HCT116 (cell line): ENCODE measurements around the gene DPP10. TPM values are rescaled to one million over a fixed set of nuclear protein-coding genes. Genes with fewer than 3 reads are reported as not detected.

Experiments
- ATAC-seq: fragments of 200-7000 bp; cut with Tn5 transposase; 2 replicates; pipeline ENCODE4 v1.9.1; 2020; ENCODE audit warnings: mild to moderate bottlenecking, moderate library complexity
- BruUV-seq: library from RNA; stranded (reverse); fragments of 400-500 nt; replicated peaks from 2 replicates; lab custom pipeline; 2021; lab: Mats Ljungman, UMichigan
- CTCF ChIA-PET: fragments of 300-600 bp; sonication (Branson Sonifier 250); formaldehyde crosslinking; loops from one replicate; lab custom pipeline; 2021; ENCODE audit warnings: antibody characterized with exemption; lab: Charles Lee
- POLR2A ChIA-PET: fragments of 300-600, 350-600 bp; sonication (Branson Sonifier 250); formaldehyde crosslinking; loops from one replicate; lab custom pipeline; 2021; ENCODE audit warnings: antibody characterized with exemption; lab: Charles Lee
- RAD21 ChIA-PET, 2 experiments: fragments of 300-600 bp; sonication (Branson Sonifier 250); formaldehyde crosslinking; loops; one replicate each; lab custom pipeline; 2023; ENCODE audit warnings: low total read pairs in 2 of 2; ENCODE audit not compliant: uncharacterized antibody in 2 of 2, unreplicated experiment in 2 of 2, low non-redundant PET in 1 of 2; lab: Charles Lee
- DNase-seq: peaks from one replicate; pipeline ENCODE4 v3.0.0-alpha.2; 2010; ENCODE audit warnings: low read depth, low spot score
- H2AFZ ChIP-seq: fragments of 200-600 bp; shearing (Covaris generic), sonication (generic); 2 replicates; pipeline ENCODE4 v1.6.1; 2017; ENCODE audit warnings: low read depth, mixed run types, mixed read lengths, antibody characterized with exemption, low read length; ENCODE audit not compliant: poor library complexity, severe bottlenecking
- H3K27ac ChIP-seq: 2 replicates; pipeline ENCODE4 v1.5.1; 2012; ENCODE audit warnings: low read depth, low read length
- H3K27me3 ChIP-seq: fragments of 200-600 bp; sonication (generic); 2 replicates; pipeline ENCODE4 v1.6.1; 2016; ENCODE audit warnings: mixed run types, low read length, mixed read lengths; ENCODE audit not compliant: insufficient read depth
- H3K36me3 ChIP-seq, 2 experiments: fragments of 200-500 bp in 1 of 2; fragments of 200-600 bp in 1 of 2; sonication (Bioruptor generic) in 1 of 2; sonication (generic) in 1 of 2; 2 replicates each; pipeline versions ENCODE4 v1.5.1 to v1.6.1; 2014 to 2016; ENCODE audit warnings: low read length in 2 of 2, inconsistent platforms in 1 of 2, mixed read lengths in 1 of 2, mixed run types in 1 of 2; ENCODE audit not compliant: insufficient read depth in 2 of 2, control insufficient read depth in 1 of 2
- H3K4me1 ChIP-seq, 2 experiments: fragments of 200-600 bp in 1 of 2; sonication (generic) in 1 of 2; 2 replicates each; pipeline versions ENCODE4 v1.5.1 to v1.6.1; 2012 to 2017; ENCODE audit warnings: low read length in 2 of 2, inconsistent platforms in 1 of 2, mild to moderate bottlenecking in 1 of 2, mixed read lengths in 1 of 2, mixed run types in 1 of 2, moderate library complexity in 1 of 2; ENCODE audit not compliant: insufficient read depth in 2 of 2, control insufficient read depth in 1 of 2
- H3K4me2 ChIP-seq: fragments of 200-600 bp; sonication (generic); 2 replicates; pipeline ENCODE4 v1.6.1; 2017; ENCODE audit warnings: mixed run types, low read length, mixed read lengths
- H3K4me3 ChIP-seq, 2 experiments: fragments of 200-600 bp in 1 of 2; sonication (generic) in 1 of 2; replicated peaks in 1 of 2; 2 replicates each; pipeline ENCODE4 v1.5.1; 2011 to 2016; ENCODE audit warnings: low read length in 2 of 2, control low read depth in 1 of 2, low read depth in 1 of 2, mild to moderate bottlenecking in 1 of 2, mixed read lengths in 1 of 2, mixed run types in 1 of 2
- H3K79me2 ChIP-seq: fragments of 200-600 bp; sonication (generic); 2 replicates; pipeline ENCODE4 v1.6.1; 2017; ENCODE audit warnings: mild to moderate bottlenecking, mixed run types, low read length, moderate library complexity, mixed read lengths; ENCODE audit not compliant: insufficient read depth
- H3K9ac ChIP-seq: fragments of 200-600 bp; sonication (generic); 2 replicates; pipeline ENCODE4 v1.6.1; 2016; ENCODE audit warnings: low read length, mixed read lengths
- H3K9me2 ChIP-seq: fragments of 200-600 bp; sonication (generic), shearing (Covaris generic); 2 replicates; pipeline ENCODE4 v1.6.1; 2017; ENCODE audit warnings: mixed run types, mild to moderate bottlenecking, moderate library complexity; ENCODE audit not compliant: insufficient read depth
- H3K9me3 ChIP-seq, 2 experiments: fragments of 200-500 bp in 1 of 2; fragments of 200-600 bp in 1 of 2; sonication (Bioruptor generic) in 1 of 2; sonication (generic) in 1 of 2; 2 replicates each; pipeline ENCODE4 v1.6.1; 2014 to 2017; ENCODE audit warnings: low read length in 2 of 2, mixed read lengths in 2 of 2, inconsistent platforms in 1 of 2, low read depth in 1 of 2, mild to moderate bottlenecking in 1 of 2, mixed run types in 1 of 2, moderate library complexity in 1 of 2; ENCODE audit not compliant: control insufficient read depth in 1 of 2, insufficient read depth in 1 of 2
- H4K20me1 ChIP-seq: fragments of 200-600 bp; sonication (generic), shearing (Covaris generic); 2 replicates; pipeline ENCODE4 v1.6.1; 2017; ENCODE audit warnings: mixed run types, mild to moderate bottlenecking, moderate library complexity; ENCODE audit not compliant: insufficient read depth
- ATF3 ChIP-seq: IDR thresholded peaks from 2 replicates; pipeline ENCODE4 v1.6.1; 2012
- CTCF ChIP-seq, 3 experiments: fragments of 200-600 bp in 1 of 3; sonication (generic) in 1 of 3; IDR thresholded peaks in 2 of 3; conservative IDR thresholded peaks in 1 of 3; 2 replicates each; pipeline ENCODE4 v1.5.1; 2012 to 2017; ENCODE audit warnings: low read depth in 2 of 3, low read length in 2 of 3, antibody characterized with exemption in 1 of 3, borderline replicate concordance in 1 of 3, control low read depth in 1 of 3, mild to moderate bottlenecking in 1 of 3, mixed read lengths in 1 of 3, mixed run types in 1 of 3, moderate library complexity in 1 of 3; ENCODE audit not compliant: insufficient read depth in 1 of 3
- MAX ChIP-seq: IDR thresholded peaks from 2 replicates; pipeline ENCODE4 v1.6.1; 2012
- ZBTB33 ChIP-seq: IDR thresholded peaks from 2 replicates; pipeline ENCODE4 v1.6.1; 2011; ENCODE audit warnings: mild to moderate bottlenecking, low read length, moderate library complexity; ENCODE audit not compliant: insufficient replicate concordance; ENCODE audit errors: extremely low read depth
- intact Hi-C: fragments of 100-400 bp; cut with micrococcal nuclease; formaldehyde crosslinking; loops from 2 replicates; pipeline ENCODE4 v1.10.0; 2022
- total RNA-seq: library from RNA; stranded (reverse); gene quantifications from one replicate; pipeline ENCODE4 v1.2.1, GENCODE V29; 2021; ENCODE audit not compliant: unreplicated experiment

DPP10 gene
- total RNA-seq, 1 experiment from 2014 or later, result not detected

GRCh38 chr2:115603285-115603684 is 1160.8 kb downstream of the DPP10 start:
- no peak overlapping the region for H3K27ac ChIP-seq
- H4K20me1 ChIP-seq, result no peaks in the 10 kb centered on the region
- no peaks in the 10 kb centered on the region for H3K36me3 ChIP-seq
- BruUV-seq, result no TSS peak
- ChIA-PET CTCF (no interaction called here), POLR2A (no interaction called here), RAD21 (no interaction called here)
- ATAC-seq (no peak), DNase-seq (no peak)
- no peak overlapping the region for H3K4me3 ChIP-seq
- no peaks in the 10 kb centered on the region for H3K27me3 ChIP-seq
- H3K4me2 ChIP-seq, result no peak overlapping the region
- no peaks in the 10 kb centered on the region for H3K9me2 ChIP-seq
- H3K9ac ChIP-seq, result no peak overlapping the region
- TF ChIP-seq MAX, result no peak
- TF ChIP-seq ZBTB33, result no peak
- no peak for TF ChIP-seq CTCF (IDR thresholded peaks at IDR 0.05 in 2 of 3, conservative IDR thresholded peaks at IDR 0.05 in 1 of 3; ENCODE audit: borderline replicate concordance in 1 of 3, insufficient read depth in 1 of 3, low read depth in 2 of 3, low read length in 2 of 3)
- TF ChIP-seq ATF3, result no peak
- H2AFZ ChIP-seq, result no peak overlapping the region
- peaks cover 4 to 19% of the 10 kb centered on the region in 2 experiments; a peak in 3 of 4 replicates for H3K9me3 ChIP-seq
- H3K79me2 ChIP-seq, result no peaks in the 10 kb centered on the region
- intact Hi-C loops, result no loop called here
- H3K4me1 ChIP-seq, result no peaks in the 10 kb centered on the region
